ENCODE results near the gene GTF2H4.

The GTF2H4 gene

GRCh38 chr6:30957716-30958115, 49.7 kb downstream of the GTF2H4 start:
- no peaks in the 10 kb centered on the region for H3K36me3 ChIP-seq (ENCODE audit: control insufficient read depth, insufficient read depth, low read length)
- no peak overlapping the region for H3K4me3 ChIP-seq (replicated peaks; ENCODE audit: low read depth, low read length)
- DNase-seq (ENCODE audit: extremely low read depth, insufficient read length) = no peak
- H3K27me3 ChIP-seq (replicated peaks; ENCODE audit: control insufficient read depth, insufficient read depth, low read length) = no peaks in the 10 kb centered on the region
- no peak for TF ChIP-seq CTCF (IDR thresholded peaks at IDR 0.05; ENCODE audit: insufficient read depth, low read length, poor library complexity, severe bottlenecking)

- Histone ChIP-seq H3K27me3 (replicated peaks; ENCODE audit: control insufficient read depth, insufficient read depth, low read length) (no peaks in the 10 kb centered on the region), H3K4me3 (replicated peaks; ENCODE audit: low read depth, low read length) (no peak overlapping the region), H3K36me3 (ENCODE audit: control insufficient read depth, insufficient read depth, low read length) (no peaks in the 10 kb centered on the region)
- no peak for DNase-seq (ENCODE audit: extremely low read depth, insufficient read length)
- TF ChIP-seq CTCF (IDR thresholded peaks at IDR 0.05; ENCODE audit: insufficient read depth, low read length, poor library complexity, severe bottlenecking) = no peak
These were observed 53.1 kb downstream of the GTF2H4 start for GRCh38 chr6:30960907-30961673.

GRCh38 chr6:30962716-30963115, 54.7 kb downstream of the GTF2H4 start:
- H3K4me3 ChIP-seq (replicated peaks; ENCODE audit: low read depth, low read length) = no peak overlapping the region
- DNase-seq (ENCODE audit: extremely low read depth, insufficient read length) = no peak
- H3K36me3 ChIP-seq (ENCODE audit: control insufficient read depth, insufficient read depth, low read length) = no peaks in the 10 kb centered on the region
- no peak for TF ChIP-seq CTCF (IDR thresholded peaks at IDR 0.05; ENCODE audit: insufficient read depth, low read length, poor library complexity, severe bottlenecking)
- no peaks in the 10 kb centered on the region for H3K27me3 ChIP-seq (replicated peaks; ENCODE audit: control insufficient read depth, insufficient read depth, low read length)

- Histone ChIP-seq H3K27me3 (replicated peaks; ENCODE audit: control insufficient read depth, insufficient read depth, low read length) (no peaks in the 10 kb centered on the region), H3K4me3 (replicated peaks; ENCODE audit: low read depth, low read length) (no peak overlapping the region), H3K36me3 (ENCODE audit: control insufficient read depth, insufficient read depth, low read length) (no peaks in the 10 kb centered on the region)
- TF ChIP-seq CTCF (IDR thresholded peaks at IDR 0.05; ENCODE audit: insufficient read depth, low read length, poor library complexity, severe bottlenecking) = no peak
- no peak for DNase-seq (ENCODE audit: extremely low read depth, insufficient read length)
These were observed 55.6 kb downstream of the GTF2H4 start for GRCh38 chr6:30963641-30964040.

Measured in GM06990 (cell line).